SK-N-SH (cell line): Measurements from ENCODE around the gene PIEZO2.

Experiments
- MXI1 ChIP-seq: IDR thresholded peaks from 2 replicates; pipeline ENCODE4 v1.6.1; 2012; ENCODE audit warnings: mild to moderate bottlenecking, low read depth, low read length, improper control_type of control experiment
- RAD21 ChIP-seq: IDR thresholded peaks from 2 replicates; pipeline ENCODE4 v1.6.1; 2012; ENCODE audit warnings: mild to moderate bottlenecking, low read length
- SIN3A ChIP-seq: IDR thresholded peaks from 2 replicates; pipeline ENCODE4 v1.6.1; 2012; ENCODE audit warnings: low read depth, mild to moderate bottlenecking, low read length, moderate library complexity, borderline replicate concordance
- SMC3 ChIP-seq: IDR thresholded peaks from 2 replicates; pipeline ENCODE4 v1.6.1; 2012; ENCODE audit warnings: low read depth, low read length, improper control_type of control experiment
- TAF1 ChIP-seq: IDR thresholded peaks from 2 replicates; pipeline ENCODE4 v1.6.1; 2012; ENCODE audit warnings: low read depth, mild to moderate bottlenecking, low read length, moderate library complexity, borderline replicate concordance
- TEAD4 ChIP-seq: IDR thresholded peaks from 2 replicates; pipeline ENCODE4 v1.4.0; 2012; ENCODE audit warnings: mild to moderate bottlenecking, borderline replicate concordance; ENCODE audit not compliant: insufficient read depth
- TF ChIP-seq, protein P1 (sequence below): fragments of 200-600 bp; sonication (generic); IDR thresholded peaks from 2 replicates; pipeline ENCODE4 v1.6.1; 2017; ENCODE audit warnings: antibody characterized with exemption, mild to moderate bottlenecking, moderate library complexity
- TF ChIP-seq, protein P2 (sequence below): IDR thresholded peaks from 2 replicates; pipeline ENCODE4 v1.4.0; 2012; ENCODE audit warnings: low read depth, borderline replicate concordance
- TF ChIP-seq, protein P3 (sequence below): IDR thresholded peaks from 2 replicates; pipeline ENCODE4 v1.4.0; 2012; ENCODE audit warnings: low read depth, borderline replicate concordance

DNA sequence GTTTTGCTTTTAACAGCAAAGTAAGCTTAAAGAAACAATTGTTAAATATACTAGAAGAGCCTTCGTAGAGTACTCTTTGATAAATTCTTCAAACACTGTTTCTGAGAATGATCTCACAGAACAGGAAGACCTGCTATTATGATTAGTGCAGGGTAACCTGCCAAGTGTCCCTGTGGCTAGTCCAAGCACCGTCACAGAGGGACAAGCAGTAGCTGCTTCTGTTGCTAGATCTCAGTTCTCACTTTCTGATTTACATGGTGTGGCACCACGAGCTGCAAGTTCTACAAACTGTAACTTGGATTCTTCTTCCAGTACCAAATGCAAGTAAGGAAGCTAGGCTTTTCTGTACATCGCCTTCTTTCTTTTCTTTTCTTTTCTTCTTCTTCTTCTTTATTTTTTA is 121.5 kb downstream of the PIEZO2 start:
- TF ChIP-seq TAF1: no peak
- TF ChIP-seq, protein P1, sequence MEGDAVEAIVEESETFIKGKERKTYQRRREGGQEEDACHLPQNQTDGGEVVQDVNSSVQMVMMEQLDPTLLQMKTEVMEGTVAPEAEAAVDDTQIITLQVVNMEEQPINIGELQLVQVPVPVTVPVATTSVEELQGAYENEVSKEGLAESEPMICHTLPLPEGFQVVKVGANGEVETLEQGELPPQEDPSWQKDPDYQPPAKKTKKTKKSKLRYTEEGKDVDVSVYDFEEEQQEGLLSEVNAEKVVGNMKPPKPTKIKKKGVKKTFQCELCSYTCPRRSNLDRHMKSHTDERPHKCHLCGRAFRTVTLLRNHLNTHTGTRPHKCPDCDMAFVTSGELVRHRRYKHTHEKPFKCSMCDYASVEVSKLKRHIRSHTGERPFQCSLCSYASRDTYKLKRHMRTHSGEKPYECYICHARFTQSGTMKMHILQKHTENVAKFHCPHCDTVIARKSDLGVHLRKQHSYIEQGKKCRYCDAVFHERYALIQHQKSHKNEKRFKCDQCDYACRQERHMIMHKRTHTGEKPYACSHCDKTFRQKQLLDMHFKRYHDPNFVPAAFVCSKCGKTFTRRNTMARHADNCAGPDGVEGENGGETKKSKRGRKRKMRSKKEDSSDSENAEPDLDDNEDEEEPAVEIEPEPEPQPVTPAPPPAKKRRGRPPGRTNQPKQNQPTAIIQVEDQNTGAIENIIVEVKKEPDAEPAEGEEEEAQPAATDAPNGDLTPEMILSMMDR: no peak
- no peak for TF ChIP-seq MXI1
- TF ChIP-seq, protein P2, sequence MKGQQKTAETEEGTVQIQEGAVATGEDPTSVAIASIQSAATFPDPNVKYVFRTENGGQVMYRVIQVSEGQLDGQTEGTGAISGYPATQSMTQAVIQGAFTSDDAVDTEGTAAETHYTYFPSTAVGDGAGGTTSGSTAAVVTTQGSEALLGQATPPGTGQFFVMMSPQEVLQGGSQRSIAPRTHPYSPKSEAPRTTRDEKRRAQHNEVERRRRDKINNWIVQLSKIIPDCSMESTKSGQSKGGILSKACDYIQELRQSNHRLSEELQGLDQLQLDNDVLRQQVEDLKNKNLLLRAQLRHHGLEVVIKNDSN: no peak
- TF ChIP-seq RAD21: no peak
- TF ChIP-seq TEAD4: no peak
- TF ChIP-seq, protein P3, sequence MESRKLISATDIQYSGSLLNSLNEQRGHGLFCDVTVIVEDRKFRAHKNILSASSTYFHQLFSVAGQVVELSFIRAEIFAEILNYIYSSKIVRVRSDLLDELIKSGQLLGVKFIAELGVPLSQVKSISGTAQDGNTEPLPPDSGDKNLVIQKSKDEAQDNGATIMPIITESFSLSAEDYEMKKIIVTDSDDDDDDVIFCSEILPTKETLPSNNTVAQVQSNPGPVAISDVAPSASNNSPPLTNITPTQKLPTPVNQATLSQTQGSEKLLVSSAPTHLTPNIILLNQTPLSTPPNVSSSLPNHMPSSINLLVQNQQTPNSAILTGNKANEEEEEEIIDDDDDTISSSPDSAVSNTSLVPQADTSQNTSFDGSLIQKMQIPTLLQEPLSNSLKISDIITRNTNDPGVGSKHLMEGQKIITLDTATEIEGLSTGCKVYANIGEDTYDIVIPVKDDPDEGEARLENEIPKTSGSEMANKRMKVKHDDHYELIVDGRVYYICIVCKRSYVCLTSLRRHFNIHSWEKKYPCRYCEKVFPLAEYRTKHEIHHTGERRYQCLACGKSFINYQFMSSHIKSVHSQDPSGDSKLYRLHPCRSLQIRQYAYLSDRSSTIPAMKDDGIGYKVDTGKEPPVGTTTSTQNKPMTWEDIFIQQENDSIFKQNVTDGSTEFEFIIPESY: no peak
- no peak for TF ChIP-seq SMC3
- TF ChIP-seq SIN3A: no peak
